T-helper 1 cell treated with Interleukin-12 subunit alpha and Interleukin-12 subunit beta and Interleukin-4 antibody, amounts not matched to agents 30 μg/mL and 1 μg/mL, for 36 hours (primary cell): ENCODE results near the gene NKAIN4.

ENCODE experiments used
- H3K27ac Mint-ChIP-seq: one replicate; pipeline ENCODE4 v1.8.0; 2021; ENCODE audit warnings: mild to moderate bottlenecking, mixed read lengths
- H3K27me3 Mint-ChIP-seq: one replicate; pipeline ENCODE4 v1.8.0; 2021; ENCODE audit warnings: low read depth, mixed read lengths
- H3K36me3 Mint-ChIP-seq: one replicate; pipeline ENCODE4 v1.8.0; 2021; ENCODE audit warnings: low read depth, mixed read lengths
- H3K4me1 Mint-ChIP-seq: one replicate; pipeline ENCODE4 v1.8.0; 2021; ENCODE audit warnings: low read depth, mixed read lengths
- H3K4me3 Mint-ChIP-seq: one replicate; pipeline ENCODE4 v1.8.0; 2021; ENCODE audit warnings: mild to moderate bottlenecking, moderate library complexity, mixed read lengths
- H3K9me3 Mint-ChIP-seq: one replicate; pipeline ENCODE4 v1.8.0; 2021; ENCODE audit warnings: mixed read lengths

The NKAIN4 gene

GRCh38 chr20:63254232-63254605 is at the start of gene NKAIN4:
Gene NKAIN4 (minus strand): TSS chr20:63254463. CDS start chr20:63254450, 13 bp downstream.
- Mint-ChIP-seq H3K27me3 (peaks cover 35% of the 10 kb centered on the region), H3K4me1 (no peaks in the 10 kb centered on the region), H3K9me3 (no peaks in the 10 kb centered on the region), H3K36me3 (no peaks in the 10 kb centered on the region), H3K4me3 (no peak within 1 kb of the TSS), H3K27ac (no peak within 1 kb of the TSS)

- no peak overlapping the region for H3K4me3 Mint-ChIP-seq
- H3K9me3 Mint-ChIP-seq, result no peaks in the 10 kb centered on the region
- H3K27me3 Mint-ChIP-seq, result peaks cover 8% of the 10 kb centered on the region
- no peaks in the 10 kb centered on the region for H3K36me3 Mint-ChIP-seq
- no peak overlapping the region for H3K27ac Mint-ChIP-seq
- H3K4me1 Mint-ChIP-seq, result no peaks in the 10 kb centered on the region
Measured at GRCh38 chr20:63303095-63303666, 48.9 kb upstream of the NKAIN4 start.

GRCh38 chr20:63301671-63302070 is 47.4 kb upstream of the NKAIN4 start:
- Mint-ChIP-seq H3K4me1 (no peaks in the 10 kb centered on the region), H3K27me3 (peaks cover 8% of the 10 kb centered on the region), H3K4me3 (no peak overlapping the region), H3K36me3 (no peaks in the 10 kb centered on the region), H3K27ac (no peak overlapping the region), H3K9me3 (no peaks in the 10 kb centered on the region)

GRCh38 chr20:63298731-63299312 is 44.6 kb upstream of the NKAIN4 start:
- H3K4me1 Mint-ChIP-seq, result no peaks in the 10 kb centered on the region
- H3K27me3 Mint-ChIP-seq, result peaks cover 18% of the 10 kb centered on the region
- no peaks in the 10 kb centered on the region for H3K36me3 Mint-ChIP-seq
- no peak overlapping the region for H3K27ac Mint-ChIP-seq
- no peak overlapping the region for H3K4me3 Mint-ChIP-seq
- no peaks in the 10 kb centered on the region for H3K9me3 Mint-ChIP-seq

GRCh38 chr20:63297796-63298572 is 43.7 kb upstream of the NKAIN4 start:
- no peak overlapping the region for H3K4me3 Mint-ChIP-seq
- no peaks in the 10 kb centered on the region for H3K9me3 Mint-ChIP-seq
- no peaks in the 10 kb centered on the region for H3K4me1 Mint-ChIP-seq
- H3K27ac Mint-ChIP-seq, result no peak overlapping the region
- H3K27me3 Mint-ChIP-seq, result peaks cover 18% of the 10 kb centered on the region
- H3K36me3 Mint-ChIP-seq, result no peaks in the 10 kb centered on the region

- no peak overlapping the region for H3K27ac Mint-ChIP-seq
- H3K27me3 Mint-ChIP-seq, result peaks cover 18% of the 10 kb centered on the region
- no peak overlapping the region for H3K4me3 Mint-ChIP-seq
- no peaks in the 10 kb centered on the region for H3K4me1 Mint-ChIP-seq
- H3K36me3 Mint-ChIP-seq, result no peaks in the 10 kb centered on the region
- no peaks in the 10 kb centered on the region for H3K9me3 Mint-ChIP-seq
Measured at GRCh38 chr20:63297371-63297781, 43.1 kb upstream of the NKAIN4 start.

- no peak overlapping the region for H3K27ac Mint-ChIP-seq
- no peaks in the 10 kb centered on the region for H3K36me3 Mint-ChIP-seq
- no peak overlapping the region for H3K4me3 Mint-ChIP-seq
- peaks cover 18% of the 10 kb centered on the region for H3K27me3 Mint-ChIP-seq
- H3K4me1 Mint-ChIP-seq, result no peaks in the 10 kb centered on the region
- no peaks in the 10 kb centered on the region for H3K9me3 Mint-ChIP-seq
Measured at GRCh38 chr20:63296531-63297299, 42.5 kb upstream of the NKAIN4 start.

- no peak overlapping the region for H3K4me3 Mint-ChIP-seq
- H3K27ac Mint-ChIP-seq, result no peak overlapping the region
- no peaks in the 10 kb centered on the region for H3K4me1 Mint-ChIP-seq
- peaks cover 16% of the 10 kb centered on the region for H3K27me3 Mint-ChIP-seq
- no peaks in the 10 kb centered on the region for H3K36me3 Mint-ChIP-seq
- no peaks in the 10 kb centered on the region for H3K9me3 Mint-ChIP-seq
Measured at GRCh38 chr20:63295846-63296245, 41.6 kb upstream of the NKAIN4 start.

GRCh38 chr20:63295422-63295821 is 41.2 kb upstream of the NKAIN4 start:
- H3K27ac Mint-ChIP-seq, result no peak overlapping the region
- no peak overlapping the region for H3K4me3 Mint-ChIP-seq
- H3K27me3 Mint-ChIP-seq, result peaks cover 11% of the 10 kb centered on the region
- no peaks in the 10 kb centered on the region for H3K4me1 Mint-ChIP-seq
- no peaks in the 10 kb centered on the region for H3K36me3 Mint-ChIP-seq
- H3K9me3 Mint-ChIP-seq, result no peaks in the 10 kb centered on the region

- Mint-ChIP-seq H3K27ac (no peak overlapping the region), H3K9me3 (no peaks in the 10 kb centered on the region), H3K4me1 (no peaks in the 10 kb centered on the region), H3K27me3 (peaks cover 9% of the 10 kb centered on the region), H3K4me3 (no peak overlapping the region), H3K36me3 (no peaks in the 10 kb centered on the region)
Measured at GRCh38 chr20:63295018-63295417, 40.8 kb upstream of the NKAIN4 start.

- Mint-ChIP-seq H3K36me3 (no peaks in the 10 kb centered on the region), H3K27me3 (peaks cover 9% of the 10 kb centered on the region), H3K9me3 (no peaks in the 10 kb centered on the region), H3K4me3 (no peak overlapping the region), H3K4me1 (no peaks in the 10 kb centered on the region), H3K27ac (no peak overlapping the region)
Measured at GRCh38 chr20:63294536-63294900, 40.3 kb upstream of the NKAIN4 start.

- peaks cover 9% of the 10 kb centered on the region for H3K27me3 Mint-ChIP-seq
- peaks cover under 1% of the 10 kb centered on the region for H3K36me3 Mint-ChIP-seq
- H3K4me1 Mint-ChIP-seq, result no peaks in the 10 kb centered on the region
- no peak overlapping the region for H3K4me3 Mint-ChIP-seq
- no peak overlapping the region for H3K27ac Mint-ChIP-seq
- H3K9me3 Mint-ChIP-seq, result no peaks in the 10 kb centered on the region
Measured at GRCh38 chr20:63293871-63294535, 39.7 kb upstream of the NKAIN4 start.

GRCh38 chr20:63293456-63293855 is 39.2 kb upstream of the NKAIN4 start:
- H3K9me3 Mint-ChIP-seq, result no peaks in the 10 kb centered on the region
- H3K27me3 Mint-ChIP-seq, result peaks cover 9% of the 10 kb centered on the region
- no peaks in the 10 kb centered on the region for H3K4me1 Mint-ChIP-seq
- H3K4me3 Mint-ChIP-seq, result no peak overlapping the region
- peaks cover 4% of the 10 kb centered on the region for H3K36me3 Mint-ChIP-seq
- H3K27ac Mint-ChIP-seq, result no peak overlapping the region

GRCh38 chr20:63292904-63293303 is 38.6 kb upstream of the NKAIN4 start, which contains the start of gene COL20A1:
Gene COL20A1 (plus strand): TSS chr20:63293186. CDS start chr20:63295108, 1,922 bp downstream.
- Mint-ChIP-seq H3K27ac (no peak within 1 kb of the TSS), H3K4me3 (no peak within 1 kb of the TSS), H3K27me3 (peaks cover 9% of the 10 kb centered on the region), H3K36me3 (peaks cover 7% of the 10 kb centered on the region), H3K4me1 (no peaks in the 10 kb centered on the region), H3K9me3 (no peaks in the 10 kb centered on the region)
